ENCODE data around the gene ALAS2. TPM values are rescaled to one million over a fixed set of nuclear protein-coding genes. Genes with fewer than 3 reads are reported as not detected.

Gene ALAS2
- total RNA-seq, 1 experiment from 2014 or later, result not detected

DNA sequence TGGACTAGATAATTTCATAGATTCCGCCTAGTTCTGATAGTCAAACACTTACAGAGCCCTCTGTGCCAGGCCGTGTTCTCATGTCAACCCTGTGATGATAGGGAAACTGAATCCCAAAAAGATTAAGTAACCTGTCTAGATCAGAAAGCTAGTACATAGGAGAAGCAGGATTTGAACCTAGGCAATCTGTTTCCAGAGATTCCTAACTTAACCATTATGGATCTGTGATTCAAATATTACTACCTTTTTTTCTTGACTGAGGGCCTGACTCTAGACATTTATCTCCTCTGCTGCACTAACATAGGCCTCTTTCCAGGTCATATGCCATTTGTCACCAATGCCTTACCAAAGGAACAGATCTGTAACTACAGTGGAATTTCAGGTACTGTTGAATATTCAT, 1.5 kb downstream of the ALAS2 start:
- no peaks in the 10 kb centered on the region for H3K27me3 ChIP-seq (replicated peaks; ENCODE audit: control insufficient read depth, insufficient read depth, low read length)
- H3K36me3 Mint-ChIP-seq (ENCODE audit: insufficient read depth, unreplicated experiment), result no peaks in the 10 kb centered on the region
- no peaks in the 10 kb centered on the region for H3K4me1 Mint-ChIP-seq (ENCODE audit: low read depth, unreplicated experiment)
- H3K4me3 ChIP-seq (ENCODE audit: low read depth, low read length), result no peak overlapping the region
- BruUV-seq (replicated peaks), result no TSS peak
- H3K9me3 ChIP-seq, result no peaks in the 10 kb centered on the region
- no peaks in the 10 kb centered on the region for H3K9me3 Mint-ChIP-seq (ENCODE audit: unreplicated experiment)
- intact Hi-C loops (cut with micrococcal nuclease; ENCODE audit: unreplicated experiment), result no loop called here
- H3K27me3 Mint-ChIP-seq (ENCODE audit: insufficient read depth, unreplicated experiment), result peaks cover 9% of the 10 kb centered on the region
- H3K36me3 ChIP-seq (ENCODE audit: control insufficient read depth, insufficient read depth, low read length), result no peaks in the 10 kb centered on the region
- ChIA-PET CTCF (no interaction called here), POLR2A (no interaction called here)
- H3K4me3 Mint-ChIP-seq (ENCODE audit: unreplicated experiment), result no peak overlapping the region
- no peak overlapping the region for H3K27ac Mint-ChIP-seq (ENCODE audit: unreplicated experiment)
- no peak for TF ChIP-seq CTCF (IDR thresholded peaks at IDR 0.05; ENCODE audit: insufficient read depth in 1 of 2, low read depth in 1 of 2, low read length in 1 of 2, severe bottlenecking in 1 of 2, unreplicated experiment in 1 of 2)
- no peaks in the 10 kb centered on the region for H3K4me1 ChIP-seq
- DNase-seq, result no peak

GRCh38 chrX:55028611-55029010, 2.2 kb downstream of the ALAS2 start:
- H3K4me3 Mint-ChIP-seq (ENCODE audit: unreplicated experiment), result no peak overlapping the region
- H3K27me3 ChIP-seq (replicated peaks; ENCODE audit: control insufficient read depth, insufficient read depth, low read length), result no peaks in the 10 kb centered on the region
- CTCF ChIA-PET, result no interaction called here
- no peaks in the 10 kb centered on the region for H3K4me1 ChIP-seq
- POLR2A ChIA-PET, result no interaction called here
- DNase-seq, result no peak
- H3K36me3 Mint-ChIP-seq (ENCODE audit: insufficient read depth, unreplicated experiment), result no peaks in the 10 kb centered on the region
- H3K27ac Mint-ChIP-seq (ENCODE audit: unreplicated experiment), result no peak overlapping the region
- no peaks in the 10 kb centered on the region for H3K9me3 ChIP-seq
- no TSS peak for BruUV-seq (replicated peaks)
- H3K4me1 Mint-ChIP-seq (ENCODE audit: low read depth, unreplicated experiment), result no peaks in the 10 kb centered on the region
- intact Hi-C loops (cut with micrococcal nuclease; ENCODE audit: unreplicated experiment), result no loop called here
- H3K4me3 ChIP-seq (ENCODE audit: low read depth, low read length), result no peak overlapping the region
- H3K9me3 Mint-ChIP-seq (ENCODE audit: unreplicated experiment), result no peaks in the 10 kb centered on the region
- H3K27me3 Mint-ChIP-seq (ENCODE audit: insufficient read depth, unreplicated experiment), result peaks cover 9% of the 10 kb centered on the region
- H3K36me3 ChIP-seq (ENCODE audit: control insufficient read depth, insufficient read depth, low read length), result no peaks in the 10 kb centered on the region
- no peak for TF ChIP-seq CTCF (IDR thresholded peaks at IDR 0.05; ENCODE audit: insufficient read depth in 1 of 2, low read depth in 1 of 2, low read length in 1 of 2, severe bottlenecking in 1 of 2, unreplicated experiment in 1 of 2)

- Mint-ChIP-seq H3K27me3 (ENCODE audit: insufficient read depth, unreplicated experiment) (peaks cover 9% of the 10 kb centered on the region), H3K4me3 (ENCODE audit: unreplicated experiment) (no peak overlapping the region), H3K27ac (ENCODE audit: unreplicated experiment) (no peak overlapping the region), H3K4me1 (ENCODE audit: low read depth, unreplicated experiment) (no peaks in the 10 kb centered on the region), H3K36me3 (ENCODE audit: insufficient read depth, unreplicated experiment) (no peaks in the 10 kb centered on the region), H3K9me3 (ENCODE audit: unreplicated experiment) (no peaks in the 10 kb centered on the region)
- Histone ChIP-seq H3K4me1 (no peaks in the 10 kb centered on the region), H3K36me3 (ENCODE audit: control insufficient read depth, insufficient read depth, low read length) (no peaks in the 10 kb centered on the region), H3K27me3 (replicated peaks; ENCODE audit: control insufficient read depth, insufficient read depth, low read length) (no peaks in the 10 kb centered on the region), H3K4me3 (ENCODE audit: low read depth, low read length) (no peak overlapping the region), H3K9me3 (no peaks in the 10 kb centered on the region)
- intact Hi-C loops (cut with micrococcal nuclease; ENCODE audit: unreplicated experiment), result no loop called here
- TF ChIP-seq CTCF (IDR thresholded peaks at IDR 0.05; ENCODE audit: insufficient read depth in 1 of 2, low read depth in 1 of 2, low read length in 1 of 2, severe bottlenecking in 1 of 2, unreplicated experiment in 1 of 2), result no peak
- no TSS peak for BruUV-seq (replicated peaks)
- ChIA-PET CTCF (no interaction called here), POLR2A (no interaction called here)
- no peak for DNase-seq
These were observed 2.7 kb downstream of the ALAS2 start for GRCh38 chrX:55028040-55028439.

Measured in Caco-2 (cell line).